HG03460 (cell line): Measurements from ENCODE around the gene GALNT6.

ENCODE experiments used
- ATAC-seq: cut with Tn5 transposase; IDR thresholded peaks from one replicate; pipeline ENCODE4 v1.9.1; 2021; ENCODE audit not compliant: unreplicated experiment

GALNT6 gene

DNA sequence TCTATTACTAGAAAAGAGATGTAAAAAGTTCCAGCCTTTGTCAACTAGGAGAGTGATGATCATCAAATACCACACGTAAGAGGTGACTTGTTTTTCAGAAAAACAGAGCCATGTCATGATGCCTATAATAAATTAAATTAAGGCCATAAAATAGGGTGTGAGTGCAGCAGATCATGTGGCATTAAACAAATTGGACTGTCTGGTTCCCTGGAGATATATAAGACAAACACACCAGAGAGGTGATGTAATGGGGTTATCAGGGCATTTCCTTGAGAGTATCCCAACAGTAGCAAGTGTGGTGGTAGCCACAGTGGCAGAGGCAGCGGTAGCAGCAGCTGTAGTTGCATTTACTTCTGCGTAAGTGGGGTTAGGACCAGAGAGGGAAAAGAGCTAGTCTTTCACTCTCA, 14.6 kb upstream of the GALNT6 start:
- ATAC-seq: no peak

DNA sequence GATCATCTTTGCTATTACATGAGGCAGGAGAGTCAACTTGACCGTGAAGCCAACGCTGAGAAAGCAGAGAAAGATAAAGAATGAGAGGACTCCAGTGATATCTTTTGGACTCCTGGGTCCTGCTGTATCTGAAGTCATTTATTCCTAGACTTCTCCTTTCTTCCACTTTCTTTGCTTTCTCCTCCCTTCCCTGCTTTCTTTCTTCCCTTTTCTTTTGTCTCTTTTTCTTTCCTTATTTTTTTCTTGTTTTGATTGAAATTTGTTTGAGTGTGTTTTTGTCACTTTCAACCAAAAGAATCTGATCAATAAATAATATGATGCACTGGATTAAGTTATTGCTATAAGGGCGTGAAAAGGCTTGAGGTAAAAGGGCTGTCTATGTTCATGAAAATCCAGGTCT, 13.4 kb upstream of the GALNT6 start:
- ATAC-seq: no peak

- ATAC-seq: no peak
Measured at GRCh38 chr12:51403681-51404136, 12.5 kb upstream of the GALNT6 start.

- no peak for ATAC-seq
Measured at GRCh38 chr12:51403159-51403558, 12.0 kb upstream of the GALNT6 start.

GRCh38 chr12:51401900-51402299, 10.7 kb upstream of the GALNT6 start:
- no peak for ATAC-seq

DNA sequence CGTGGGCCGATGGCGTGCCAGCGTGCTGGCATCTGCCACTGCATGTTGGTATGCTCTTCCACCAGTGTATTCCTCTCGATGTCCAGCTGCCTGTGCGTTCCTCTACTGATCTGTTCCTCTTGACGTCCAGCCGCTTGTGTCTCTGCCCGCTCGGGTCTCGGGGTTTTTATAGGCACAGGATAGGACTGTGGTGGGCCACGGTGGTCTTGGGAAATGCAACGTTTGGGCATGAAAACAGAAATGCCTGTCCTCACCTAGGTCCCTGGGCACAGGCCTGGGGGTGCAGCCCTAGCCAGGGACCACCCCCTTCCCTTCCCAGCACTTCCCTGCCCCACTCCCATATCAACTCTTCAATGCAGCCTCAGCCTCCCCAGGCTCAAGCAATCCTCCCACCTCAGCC, 10.3 kb upstream of the GALNT6 start:
- no peak for ATAC-seq

DNA sequence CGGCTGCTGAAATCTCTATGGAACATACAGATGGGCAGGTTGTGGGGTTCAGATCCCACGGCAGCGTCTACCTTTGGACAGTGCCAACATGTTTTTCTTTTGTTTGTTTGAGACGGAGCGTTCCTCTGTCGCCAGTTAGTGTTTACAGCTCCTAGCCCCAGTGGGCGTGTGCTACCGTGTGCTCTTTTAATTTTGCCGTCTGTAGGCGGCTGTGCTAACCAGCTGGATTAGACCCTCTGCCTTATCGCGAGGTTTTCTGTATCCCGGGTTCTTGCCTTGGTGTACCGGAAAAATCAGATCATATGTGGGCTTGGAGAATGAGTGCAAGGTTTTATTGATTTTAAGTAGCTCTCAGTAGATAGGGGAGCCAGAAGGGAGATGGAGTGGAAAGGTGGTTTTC, 9.8 kb upstream of the GALNT6 start:
- ATAC-seq: no peak

DNA sequence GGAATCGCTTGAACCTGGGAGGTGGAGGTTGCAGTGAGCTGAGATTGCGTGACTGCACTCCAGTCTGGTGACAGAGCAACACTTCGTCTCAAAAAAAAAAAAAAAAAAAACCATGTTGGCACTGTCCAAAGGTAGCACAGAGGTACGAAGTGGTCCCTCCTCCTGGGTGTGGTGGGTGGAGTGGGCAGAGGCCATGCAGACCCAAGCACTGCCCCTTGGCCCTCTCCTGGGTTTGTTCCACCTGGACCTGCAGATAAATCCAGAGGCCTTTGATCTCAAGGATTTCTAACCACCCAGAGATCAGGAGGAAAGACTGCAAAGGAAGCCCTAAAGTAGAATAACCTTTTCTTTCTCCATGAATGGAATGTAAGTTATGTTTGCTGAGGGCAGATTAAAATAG, 8.7 kb upstream of the GALNT6 start:
- no peak for ATAC-seq

DNA sequence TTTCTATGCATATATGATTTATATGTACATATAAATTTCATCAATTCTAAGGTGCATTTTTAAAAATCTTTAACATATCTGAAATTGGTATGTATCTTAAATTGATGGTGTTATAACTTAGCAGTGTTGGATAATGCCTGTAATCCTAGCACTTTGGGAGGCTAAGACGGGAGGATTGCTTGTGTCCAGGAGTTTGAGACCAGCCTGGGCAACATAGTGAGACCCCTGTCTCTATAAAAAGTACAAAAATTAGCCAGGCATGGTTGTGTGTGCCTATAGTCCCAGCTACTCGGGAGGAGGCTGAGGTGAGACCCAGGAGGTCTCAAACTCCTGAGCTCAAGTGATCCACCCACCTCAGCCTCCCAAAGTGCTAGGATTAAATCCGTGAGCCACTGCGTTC, 6.5 kb upstream of the GALNT6 start:
- ATAC-seq: no peak

- peak; percentile 35 for ATAC-seq
Measured at GRCh38 chr12:51395283-51396230, 4.4 kb upstream of the GALNT6 start.

- no peak for ATAC-seq
Measured at GRCh38 chr12:51393676-51394545, 2.7 kb upstream of the GALNT6 start.

DNA sequence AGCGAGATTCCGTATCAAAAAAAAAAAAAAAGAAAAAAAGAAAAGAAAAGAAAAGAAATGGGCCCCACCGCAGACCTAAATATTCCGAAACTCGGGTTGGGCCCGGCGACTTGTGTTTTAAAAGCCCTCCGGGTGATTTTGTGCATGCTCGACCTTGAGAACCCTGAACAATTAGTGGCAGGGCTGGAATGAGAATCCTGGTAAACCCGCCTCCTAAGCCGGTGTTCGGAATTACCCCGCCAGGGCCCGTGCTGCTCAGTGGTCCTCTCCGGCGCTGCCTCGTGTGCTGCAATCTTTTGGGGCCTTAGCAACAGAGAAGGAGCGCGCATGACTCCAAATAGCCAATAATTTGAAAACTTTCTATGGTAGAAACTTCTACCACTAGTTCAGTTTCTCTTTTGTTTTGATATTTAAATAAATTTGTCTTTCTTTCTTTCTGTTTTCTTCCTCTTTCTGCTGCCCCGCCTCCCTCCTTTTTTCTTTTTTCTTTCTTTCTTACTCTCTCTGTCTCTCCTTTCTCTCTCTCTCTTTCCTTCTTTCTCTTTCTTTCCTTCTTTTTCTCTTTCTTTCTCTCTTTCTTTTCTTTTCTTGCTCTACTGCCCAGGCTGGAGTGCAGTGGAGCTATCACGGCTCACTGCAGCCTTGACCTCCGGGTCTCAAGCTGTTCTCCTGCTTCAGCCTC, 1.5 kb upstream of the GALNT6 start:
- no peak for ATAC-seq

DNA sequence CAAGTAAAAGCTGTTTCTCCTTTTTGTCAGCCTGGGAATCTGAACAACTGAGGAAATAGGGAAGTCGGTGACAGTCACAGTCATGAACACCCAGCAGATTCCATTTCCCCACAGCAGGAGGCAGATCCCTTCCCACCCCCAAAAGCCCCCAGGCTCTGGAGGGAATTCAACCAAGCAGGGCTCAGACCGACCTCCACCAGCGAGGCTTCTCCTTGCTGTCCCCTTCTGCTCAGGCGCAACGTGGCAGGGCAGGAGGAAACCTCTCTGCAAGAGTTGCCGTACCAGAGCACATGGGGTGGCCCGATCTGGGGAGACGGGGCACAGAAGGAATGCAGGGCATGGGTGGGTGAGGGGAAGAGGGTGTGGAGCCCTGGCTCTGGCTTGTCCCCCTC, 319 bp downstream of the GALNT6 start:
- peak; percentile 14 for ATAC-seq

DNA sequence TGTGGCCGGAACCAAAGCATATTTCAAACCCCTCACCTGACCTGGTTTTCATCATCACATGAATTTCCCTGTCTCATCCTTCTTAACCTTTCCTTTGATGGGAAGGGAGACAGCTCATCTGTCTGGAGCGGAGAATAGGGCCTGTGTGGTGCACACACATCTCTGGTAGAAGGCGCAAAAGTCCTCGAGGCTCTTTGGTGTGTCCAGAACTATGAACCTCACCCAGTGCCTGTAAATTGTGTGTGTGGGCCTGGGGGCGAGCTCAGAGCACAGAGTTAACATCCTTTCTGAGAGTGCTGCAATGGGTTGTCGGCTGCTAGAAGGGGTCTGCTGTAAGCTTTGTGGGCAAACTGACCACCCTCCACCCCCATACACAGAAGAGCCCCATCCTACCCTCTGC, 749 bp downstream of the GALNT6 start:
- ATAC-seq: no peak

DNA sequence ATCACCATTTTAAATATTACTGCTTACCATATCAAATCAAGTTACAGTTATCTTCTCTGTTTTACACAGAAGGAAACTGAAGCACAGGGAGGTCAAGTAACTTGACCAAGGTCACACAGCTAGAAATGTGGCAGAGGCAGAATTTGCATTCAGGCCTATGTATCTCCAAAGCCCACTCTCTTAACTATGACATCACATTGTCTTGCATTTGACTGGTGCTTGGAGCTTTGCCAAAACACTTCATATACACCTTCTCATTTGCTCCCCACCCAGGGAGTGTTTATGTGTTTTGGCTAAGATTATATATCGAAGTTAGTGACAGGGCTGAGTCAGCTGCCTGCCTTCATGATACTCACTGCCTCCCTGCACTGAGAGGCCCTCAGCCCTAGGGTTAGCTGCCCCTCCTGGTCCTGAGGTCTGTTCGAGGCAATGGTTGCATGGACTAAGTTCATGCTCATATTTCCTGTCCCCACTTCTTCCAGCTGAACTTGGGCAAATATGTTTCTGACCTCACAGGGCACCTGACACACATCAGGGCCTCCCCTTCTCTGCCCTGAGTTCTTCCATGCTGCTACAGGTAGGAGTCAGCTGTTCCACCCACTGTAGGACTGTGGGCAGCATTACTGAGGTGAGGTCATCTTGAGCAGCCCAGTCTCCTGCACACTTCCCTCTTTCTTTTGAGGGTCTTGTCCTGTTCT, 1.8 kb downstream of the GALNT6 start:
- ATAC-seq: no peak

DNA sequence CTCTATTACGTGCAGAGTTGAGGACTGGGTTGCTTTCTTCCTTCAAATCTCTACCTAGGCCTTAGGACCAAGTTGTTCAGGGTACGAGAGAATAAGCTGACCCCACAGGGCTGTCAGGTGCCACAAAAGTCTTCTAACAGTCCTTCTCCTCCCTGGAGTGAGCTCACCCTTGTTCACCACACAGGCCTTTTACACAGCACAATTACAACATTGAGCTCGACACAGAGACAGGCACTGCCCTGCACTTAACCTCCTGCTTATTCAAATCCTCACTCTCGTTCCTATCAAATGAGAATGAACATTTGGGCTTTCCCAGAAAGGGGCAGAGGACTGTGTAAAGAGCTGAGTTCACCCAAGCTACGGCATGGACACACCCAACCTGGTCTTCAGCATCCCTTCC, 2.4 kb downstream of the GALNT6 start:
- ATAC-seq: no peak

GRCh38 chr12:51388069-51388799, 3.0 kb downstream of the GALNT6 start:
- no peak for ATAC-seq

DNA sequence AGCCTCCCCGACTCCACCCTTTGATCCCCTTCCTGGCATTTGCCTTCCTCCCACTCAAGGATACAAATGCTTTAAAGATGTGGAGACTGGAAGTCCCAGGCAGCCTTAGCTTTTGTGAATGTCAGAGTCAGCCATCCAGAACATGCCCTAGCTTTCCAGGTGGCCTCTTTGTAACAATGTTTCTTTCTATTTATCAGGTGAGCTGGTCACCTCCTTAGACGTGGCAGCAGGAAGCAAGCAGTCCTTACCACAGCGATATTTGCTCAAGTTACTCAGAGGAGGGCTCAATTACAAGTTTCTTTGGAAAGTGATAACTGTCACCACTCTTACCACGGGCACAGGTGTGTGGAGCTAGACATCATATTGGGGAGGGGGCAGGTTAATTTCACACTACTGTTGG, 4.9 kb downstream of the GALNT6 start:
- ATAC-seq: no peak

GRCh38 chr12:51383269-51383905, 7.8 kb downstream of the GALNT6 start:
- ATAC-seq: no peak

- ATAC-seq: no peak
Measured at GRCh38 chr12:51382173-51382572, 9.0 kb downstream of the GALNT6 start.
